ENCODE results near the gene CACNA1G.

CACNA1G gene

GRCh38 chr17:50672831-50673551 is 112.5 kb downstream of the CACNA1G start:
- DNase-seq (ENCODE audit: low spot score): no peak

GRCh38 chr17:50675190-50675589 is 114.7 kb downstream of the CACNA1G start:
- no peak for DNase-seq (ENCODE audit: low spot score)

GRCh38 chr17:50675627-50676026 is 115.1 kb downstream of the CACNA1G start:
- DNase-seq (ENCODE audit: low spot score): no peak

GRCh38 chr17:50676065-50676975 is 115.8 kb downstream of the CACNA1G start:
- DNase-seq (ENCODE audit: low spot score): no peak

Data from activated CD4-positive, alpha-beta T cell treated with anti-CD3 and anti-CD28 coated beads, Interleukin-2, Interleukin-4, amounts not matched to agents 100 ng/mL and 50 ng/mL, durations not matched to agents 16 hours and 8 hours (primary cell).